Osteocyte (in vitro differentiated cells): ENCODE data around the gene ACE. TPM values are rescaled to one million over a fixed set of nuclear protein-coding genes. Genes with fewer than 3 reads are reported as not detected.

ENCODE experiments used
- DNase-seq: peaks from one replicate; pipeline ENCODE4 v3.0.0; 2021; ENCODE audit warnings: mixed read lengths; ENCODE audit not compliant: unreplicated experiment; ENCODE audit errors: extremely low spot score
- H3K27ac Mint-ChIP-seq: one replicate; pipeline ENCODE4 v1.8.0; 2021; ENCODE audit warnings: mild to moderate bottlenecking, mixed read lengths; ENCODE audit not compliant: unreplicated experiment
- H3K27me3 Mint-ChIP-seq: one replicate; pipeline ENCODE4 v1.8.0; 2021; ENCODE audit warnings: mixed read lengths; ENCODE audit not compliant: unreplicated experiment
- H3K36me3 Mint-ChIP-seq: one replicate; pipeline ENCODE4 v1.8.0; 2021; ENCODE audit warnings: mixed read lengths; ENCODE audit not compliant: unreplicated experiment
- H3K4me1 Mint-ChIP-seq: one replicate; pipeline ENCODE4 v1.8.0; 2021; ENCODE audit warnings: mixed read lengths; ENCODE audit not compliant: unreplicated experiment
- H3K4me3 Mint-ChIP-seq: one replicate; pipeline ENCODE4 v1.8.0; 2021; ENCODE audit warnings: mild to moderate bottlenecking, moderate library complexity, mixed read lengths; ENCODE audit not compliant: unreplicated experiment
- H3K9me3 Mint-ChIP-seq: one replicate; pipeline ENCODE4 v1.8.0; 2021; ENCODE audit warnings: mixed read lengths; ENCODE audit not compliant: unreplicated experiment
- CTCF ChIP-seq: fragments of 200-600 bp; sonication (generic); IDR thresholded peaks from 2 replicates; pipeline ENCODE4 v1.5.0; 2021; ENCODE audit warnings: antibody characterized with exemption, mild to moderate bottlenecking, moderate library complexity
- total RNA-seq: library from RNA; stranded (reverse); gene quantifications from 2 replicates; pipeline ENCODE4 v1.2.1, GENCODE V29; 2021

Gene ACE
- total RNA-seq, 1 donor from 2014 or later = 1.1 TPM

GRCh38 chr17:63519972-63520882, 43.4 kb downstream of the ACE start:
- Mint-ChIP-seq H3K27me3 (peaks cover 42% of the 10 kb centered on the region), H3K9me3 (no peaks in the 10 kb centered on the region), H3K36me3 (no peaks in the 10 kb centered on the region), H3K4me3 (no peak overlapping the region), H3K4me1 (no peaks in the 10 kb centered on the region), H3K27ac (no peak overlapping the region)
- no peak for TF ChIP-seq CTCF
- DNase-seq = no peak

GRCh38 chr17:63523253-63523855, 46.5 kb downstream of the ACE start, which contains the start of gene KCNH6:
TSS of gene KCNH6 (plus strand) at chr17:63523358. CDS start at chr17:63523414, 56 bp downstream.
- Mint-ChIP-seq H3K4me1 (no peaks in the 10 kb centered on the region), H3K4me3 (no peak within 1 kb of the TSS), H3K27ac (no peak within 1 kb of the TSS), H3K27me3 (peaks cover 44% of the 10 kb centered on the region), H3K9me3 (no peaks in the 10 kb centered on the region), H3K36me3 (no peaks in the 10 kb centered on the region)
- no peak for DNase-seq
- no peak for TF ChIP-seq CTCF

DNA sequence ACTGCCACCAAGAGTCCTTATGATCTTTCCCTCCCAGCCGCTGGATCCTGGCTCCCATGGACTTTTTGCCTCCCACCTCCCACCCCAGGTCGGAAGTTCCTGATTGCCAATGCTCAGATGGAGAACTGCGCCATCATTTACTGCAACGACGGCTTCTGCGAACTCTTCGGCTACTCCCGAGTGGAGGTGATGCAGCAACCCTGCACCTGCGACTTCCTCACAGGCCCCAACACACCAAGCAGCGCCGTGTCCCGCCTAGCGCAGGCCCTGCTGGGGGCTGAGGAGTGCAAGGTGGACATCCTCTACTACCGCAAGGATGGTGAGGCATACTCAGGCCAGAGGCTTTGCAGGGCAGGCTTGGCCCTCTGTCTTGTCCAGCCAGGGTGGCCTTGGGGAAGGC, 47.2 kb downstream of the ACE start:
- Mint-ChIP-seq H3K4me1 (no peaks in the 10 kb centered on the region), H3K9me3 (no peaks in the 10 kb centered on the region), H3K27me3 (peaks cover 44% of the 10 kb centered on the region), H3K36me3 (no peaks in the 10 kb centered on the region), H3K4me3 (no peak overlapping the region), H3K27ac (no peak overlapping the region)
- no peak for DNase-seq
- no peak for TF ChIP-seq CTCF

GRCh38 chr17:63525190-63525946, 48.5 kb downstream of the ACE start:
- no peak for TF ChIP-seq CTCF
- no peak for DNase-seq
- no peak overlapping the region for H3K27ac Mint-ChIP-seq
- H3K9me3 Mint-ChIP-seq = no peaks in the 10 kb centered on the region
- no peaks in the 10 kb centered on the region for H3K4me1 Mint-ChIP-seq
- H3K36me3 Mint-ChIP-seq = no peaks in the 10 kb centered on the region
- no peak overlapping the region for H3K4me3 Mint-ChIP-seq
- peaks cover 44% of the 10 kb centered on the region for H3K27me3 Mint-ChIP-seq
